H9 (cell line): ENCODE data around the gene BUD13. TPM values are rescaled to one million over a fixed set of nuclear protein-coding genes. Genes with fewer than 3 reads are reported as not detected.

Source experiments
- DNase-seq: peaks from one replicate; pipeline ENCODE4 v3.0.0-alpha.2; 2017
- H2AFZ ChIP-seq: one replicate; pipeline ENCODE4 v1.6.1; 2013; ENCODE audit warnings: mild to moderate bottlenecking, low read length, control low read depth, moderate library complexity
- H2AK5ac ChIP-seq: 2 replicates; pipeline ENCODE4 v1.6.1; 2013; ENCODE audit warnings: low read length, control low read depth, mixed read lengths; ENCODE audit not compliant: insufficient read length
- H2BK120ac ChIP-seq: one replicate; pipeline ENCODE4 v1.6.1; 2013; ENCODE audit warnings: low read depth, mild to moderate bottlenecking, low read length, control low read depth, inconsistent platforms; ENCODE audit not compliant: poor library complexity, severe bottlenecking
- H2BK12ac ChIP-seq: 2 replicates; pipeline ENCODE4 v1.6.1; 2013; ENCODE audit warnings: low read length, control low read depth, mixed read lengths, low read depth; ENCODE audit not compliant: insufficient read length
- H2BK15ac ChIP-seq: 2 replicates; pipeline ENCODE4 v1.6.1; 2013; ENCODE audit warnings: low read depth, low read length, control low read depth
- H2BK20ac ChIP-seq: one replicate; pipeline ENCODE4 v1.6.1; 2013; ENCODE audit warnings: low read depth, mild to moderate bottlenecking, low read length, control low read depth, inconsistent platforms; ENCODE audit not compliant: poor library complexity, severe bottlenecking
- H2BK5ac ChIP-seq: 2 replicates; pipeline ENCODE4 v1.6.1; 2013; ENCODE audit warnings: low read length, control low read depth, mixed read lengths; ENCODE audit not compliant: insufficient read length
- H3K14ac ChIP-seq: 2 replicates; pipeline ENCODE4 v1.6.1; 2013; ENCODE audit warnings: low read length, control low read depth; ENCODE audit not compliant: insufficient read depth
- H3K18ac ChIP-seq: 2 replicates; pipeline ENCODE4 v1.6.1; 2013; ENCODE audit warnings: low read depth, mild to moderate bottlenecking, mixed read lengths, low read length, control low read depth; ENCODE audit not compliant: insufficient read length
- H3K23ac ChIP-seq: 2 replicates; pipeline ENCODE4 v1.6.1; 2013; ENCODE audit warnings: low read length, control low read depth, mixed read lengths, low read depth; ENCODE audit not compliant: insufficient read length
- H3K23me2 ChIP-seq: 2 replicates; pipeline ENCODE4 v1.6.1; 2013; ENCODE audit warnings: low read depth, mild to moderate bottlenecking, mixed read lengths, low read length, control low read depth; ENCODE audit not compliant: insufficient read length, poor library complexity, severe bottlenecking
- H3K27ac ChIP-seq: 2 replicates; pipeline ENCODE4 v1.5.1; 2013; ENCODE audit warnings: low read length, control low read depth, mixed read lengths, low read depth; ENCODE audit not compliant: insufficient read length
- H3K27me3 ChIP-seq: 2 replicates; pipeline ENCODE4 v1.6.1; 2013; ENCODE audit warnings: low read length, control low read depth, inconsistent platforms; ENCODE audit not compliant: insufficient read depth
- H3K4ac ChIP-seq: 2 replicates; pipeline ENCODE4 v1.6.1; 2013; ENCODE audit warnings: low read depth, mild to moderate bottlenecking, control low read depth, inconsistent platforms, low read length, moderate library complexity
- H3K4me1 ChIP-seq: 2 replicates; pipeline ENCODE4 v1.6.1; 2013; ENCODE audit warnings: low read length, control low read depth, inconsistent platforms; ENCODE audit not compliant: insufficient read depth
- H3K4me2 ChIP-seq: 2 replicates; pipeline ENCODE4 v1.6.1; 2013; ENCODE audit warnings: low read length, control low read depth, mixed read lengths; ENCODE audit not compliant: insufficient read length, insufficient read depth
- H3K56ac ChIP-seq: 2 replicates; pipeline ENCODE4 v1.6.1; 2013; ENCODE audit warnings: low read depth, mild to moderate bottlenecking, mixed read lengths, low read length, control low read depth; ENCODE audit not compliant: insufficient read length
- H3K79me1 ChIP-seq: 2 replicates; pipeline ENCODE4 v1.6.1; 2013; ENCODE audit warnings: low read depth, mild to moderate bottlenecking, moderate library complexity, low read length, control low read depth, inconsistent platforms; ENCODE audit not compliant: insufficient read depth, poor library complexity, severe bottlenecking
- H3K79me2 ChIP-seq: 2 replicates; pipeline ENCODE4 v1.6.1; 2013; ENCODE audit warnings: low read length, control low read depth, inconsistent platforms; ENCODE audit not compliant: insufficient read depth
- H3K9ac ChIP-seq: 2 replicates; pipeline ENCODE4 v1.6.1; 2013; ENCODE audit warnings: low read length, control low read depth, mixed read lengths; ENCODE audit not compliant: insufficient read length; ENCODE audit errors: extremely low read depth
- H3K9me3 ChIP-seq: one replicate; pipeline ENCODE4 v1.6.1; 2013; ENCODE audit warnings: low read depth, low read length, inconsistent platforms; ENCODE audit not compliant: control insufficient read depth
- H3T11ph ChIP-seq: one replicate; pipeline ENCODE4 v1.6.1; 2013; ENCODE audit warnings: mild to moderate bottlenecking, low read length, control low read depth, inconsistent platforms
- H4K20me1 ChIP-seq: one replicate; pipeline ENCODE4 v1.6.1; 2013; ENCODE audit not compliant: control insufficient read depth, insufficient read length, insufficient read depth
- H4K5ac ChIP-seq: 2 replicates; pipeline ENCODE4 v1.6.1; 2013; ENCODE audit warnings: low read depth, mild to moderate bottlenecking, mixed read lengths, low read length, control low read depth; ENCODE audit not compliant: insufficient read length
- H4K8ac ChIP-seq: replicated peaks from 2 replicates; pipeline ENCODE4 v1.6.1; 2013; ENCODE audit warnings: low read length, control low read depth, mixed read lengths, low read depth; ENCODE audit not compliant: insufficient read length
- H4K91ac ChIP-seq: 2 replicates; pipeline ENCODE4 v1.6.1; 2013; ENCODE audit warnings: low read depth, mild to moderate bottlenecking, moderate library complexity, mixed read lengths, low read length, control low read depth; ENCODE audit not compliant: insufficient read length
- H3K27ac Mint-ChIP-seq, 3 experiments: 2 replicates in 2 of 3; 3 replicates in 1 of 3; pipeline ENCODE4 v1.8.0; 2020 to 2021; ENCODE audit warnings: mixed read lengths in 3 of 3, mild to moderate bottlenecking in 1 of 3, moderate library complexity in 1 of 3
- H3K27me3 Mint-ChIP-seq: 2 replicates; pipeline ENCODE4 v1.8.0; 2021; ENCODE audit warnings: low read depth, mild to moderate bottlenecking, moderate library complexity, mixed read lengths
- H3K36me3 Mint-ChIP-seq, 3 experiments: 2 replicates in 2 of 3; 3 replicates in 1 of 3; pipeline ENCODE4 v1.8.0; 2020 to 2021; ENCODE audit warnings: low read depth in 3 of 3, mixed read lengths in 3 of 3; ENCODE audit not compliant: insufficient read depth in 1 of 3
- H3K4me1 Mint-ChIP-seq, 2 experiments: 2 replicates each; pipeline ENCODE4 v1.8.0; 2020; ENCODE audit warnings: mixed read lengths in 2 of 2
- H3K4me3 Mint-ChIP-seq, 2 experiments: 2 replicates in 1 of 2; 3 replicates in 1 of 2; pipeline ENCODE4 v1.8.0; 2020 to 2021; ENCODE audit warnings: mild to moderate bottlenecking in 2 of 2, mixed read lengths in 2 of 2, moderate library complexity in 1 of 2
- H3K9me3 Mint-ChIP-seq, 2 experiments: 2 replicates in 1 of 2; 3 replicates in 1 of 2; pipeline ENCODE4 v1.8.0; 2020; ENCODE audit warnings: mild to moderate bottlenecking in 2 of 2, mixed read lengths in 2 of 2, moderate library complexity in 1 of 2
- CTCF ChIP-seq: fragments of 200-600 bp; sonication (generic); conservative IDR thresholded peaks from 3 replicates; pipeline ENCODE4 v1.8.0; 2021; ENCODE audit warnings: antibody characterized with exemption, mild to moderate bottlenecking
- WGBS: extraction: QIAGEN DNeasy Blood & Tissue Kit; methylation state at CpG from one replicate; pipeline ENCODE4 v1.1.7; 2013; ENCODE audit warnings: missing lambda C conversion rate, low lambda C conversion rate, mixed read lengths; ENCODE audit not compliant: insufficient read length; ENCODE audit errors: extremely low coverage; 5-methylcytosine and 5-hydroxymethylcytosine counted together
- total RNA-seq: library from RNA; stranded (reverse); gene quantifications from 2 replicates; pipeline ENCODE4 v1.2.1, GENCODE V29; 2021

BUD13 gene
- total RNA-seq, 1 experiment from 2014 or later: 30.0 TPM

GRCh38 chr11:116729501-116730240, 43.1 kb downstream of the BUD13 start:
- H3K23ac ChIP-seq: no peak overlapping the region
- H3K36me3 Mint-ChIP-seq: no peaks in the 10 kb centered on the region

More at GRCh38 chr11:116729501-116730240, 43.1 kb downstream of the BUD13 start:
- no peak overlapping the region for H4K91ac ChIP-seq
- no peaks in the 10 kb centered on the region; the same call in 1 of the 2 replicates for H3K27me3 ChIP-seq
- H3K9ac ChIP-seq: no peak overlapping the region
- H3K4me2 ChIP-seq: no peak overlapping the region
- peaks cover 4% of the 10 kb centered on the region for H3K23me2 ChIP-seq
- no CpG with 5 or more reads among the region's 8 CpGs for WGBS
- no peak overlapping the region for H2AK5ac ChIP-seq
- H4K8ac ChIP-seq: no peak overlapping the region
- Mint-ChIP-seq H3K27me3 (peaks cover 16% of the 10 kb centered on the region), H3K4me3 (no peak overlapping the region), H3K27ac (peak overlapping the region in 1 of 3 experiments; percentile 86; a peak in 1 of 7 replicates), H3K4me1 (peaks cover 34 to 58% of the 10 kb centered on the region in 2 experiments), H3K9me3 (no peaks in the 10 kb centered on the region; a peak in 1 of 5 replicates)
- no peak overlapping the region for H2BK12ac ChIP-seq
- peak overlapping the region; percentile 33 for H3K18ac ChIP-seq
- H3K79me1 ChIP-seq: no peaks in the 10 kb centered on the region
- H2BK20ac ChIP-seq: no peak overlapping the region
- H2BK120ac ChIP-seq: no peak overlapping the region
- H3K9me3 ChIP-seq: no peaks in the 10 kb centered on the region
- no peak overlapping the region for H3K27ac ChIP-seq
- no peak overlapping the region for H2BK5ac ChIP-seq
- no peak overlapping the region for H2AFZ ChIP-seq
- H3K4me1 ChIP-seq: peaks cover 2% of the 10 kb centered on the region; the same call in 1 of the 2 replicates
- H2BK15ac ChIP-seq: no peak overlapping the region
- H4K20me1 ChIP-seq: no peaks in the 10 kb centered on the region
- H3K4ac ChIP-seq: no peak overlapping the region
- no peak overlapping the region for H3T11ph ChIP-seq
- H3K56ac ChIP-seq: no peak overlapping the region
- TF ChIP-seq CTCF: no peak
- no peaks in the 10 kb centered on the region for H3K79me2 ChIP-seq
- DNase-seq: no peak
- no peak overlapping the region; the same call in 1 of the 2 replicates for H3K14ac ChIP-seq
- H4K5ac ChIP-seq: no peak overlapping the region
